GM12878 (cell line): ENCODE measurements around the gene PORCN. TPM values are rescaled to one million over a fixed set of nuclear protein-coding genes. Genes with fewer than 3 reads are reported as not detected.

Source experiments
- ATAC-seq: fragments of 200-7000 bp; cut with Tn5 transposase; 3 replicates; pipeline ENCODE4 v1.9.1; 2020; ENCODE audit warnings: mild to moderate bottlenecking, moderate library complexity
- BruUV-seq: library from RNA; stranded (reverse); fragments of 400-500 nt; replicated peaks from 2 replicates; lab custom pipeline; 2021; lab: Mats Ljungman, UMichigan
- CTCF ChIA-PET: fragments of 300-600 bp; sonication (Branson Sonifier 250); formaldehyde crosslinking; extraction: SDS; loops from one replicate; lab custom pipeline; 2021; ENCODE audit warnings: inconsistent platforms; lab: Yijun Ruan, JAX
- POLR2A ChIA-PET: fragments of 350-600 bp; formaldehyde crosslinking; extraction: SDS; loops from one replicate; lab custom pipeline; 2021; ENCODE audit warnings: inconsistent platforms; lab: Charles Lee
- RAD21 ChIA-PET: fragments of 300-600 bp; sonication (Branson Sonifier 250); formaldehyde crosslinking; loops from one replicate; lab custom pipeline; 2023; ENCODE audit warnings: antibody characterized with exemption; ENCODE audit not compliant: unreplicated experiment; lab: Charles Lee
- SMC1A ChIA-PET: fragments of 300-600 bp; sonication (Branson Sonifier 250); formaldehyde crosslinking; loops from one replicate; lab custom pipeline; 2023; ENCODE audit not compliant: unreplicated experiment, uncharacterized antibody; lab: Charles Lee
- DNase-seq: peaks from one replicate; pipeline ENCODE4 v3.0.0-alpha.2; 2011; ENCODE audit warnings: low read depth, low spot score
- FAIRE-seq: peaks from 3 replicates; lab custom pipeline; 2011; peaks lifted over from hg19 to GRCh38; lab: Jason Lieb, UNC
- H2AFZ ChIP-seq: 2 replicates; pipeline ENCODE4 v1.6.0; 2011; ENCODE audit warnings: low read depth, low read length, control low read depth; ENCODE audit not compliant: control insufficient read depth
- H3K27ac ChIP-seq: 2 replicates; pipeline ENCODE4 v1.5.1; 2011; ENCODE audit warnings: control low read depth; ENCODE audit not compliant: control insufficient read depth, insufficient read depth
- H3K27me3 ChIP-seq, 2 experiments: replicated peaks in 1 of 2; 2 replicates each; pipeline versions ENCODE4 v1.6.0 to v1.6.1; 2011; ENCODE audit warnings: low read length in 1 of 2; ENCODE audit not compliant: control insufficient read depth in 2 of 2, insufficient read depth in 2 of 2
- H3K36me3 ChIP-seq, 2 experiments: 2 replicates each; pipeline ENCODE4 v1.5.1; 2011; ENCODE audit warnings: low read length in 1 of 2; ENCODE audit not compliant: control insufficient read depth in 2 of 2, insufficient read depth in 2 of 2
- H3K4me1 ChIP-seq: 2 replicates; pipeline ENCODE4 v1.6.1; 2011; ENCODE audit warnings: mild to moderate bottlenecking, low read length, moderate library complexity, mixed read lengths; ENCODE audit not compliant: control insufficient read depth, insufficient read depth
- H3K4me2 ChIP-seq: 2 replicates; pipeline ENCODE4 v1.6.0; 2011; ENCODE audit warnings: control low read depth; ENCODE audit not compliant: control insufficient read depth, insufficient read depth
- H3K4me3 ChIP-seq: fragments of 200-600 bp; sonication (generic); 2 replicates; pipeline ENCODE4 v1.5.1; 2016
- H3K79me2 ChIP-seq: 2 replicates; pipeline ENCODE4 v1.6.0; 2011; ENCODE audit warnings: low read length; ENCODE audit not compliant: control insufficient read depth, insufficient read depth
- H3K9ac ChIP-seq: 2 replicates; pipeline ENCODE4 v1.8.0; 2011; ENCODE audit warnings: low read length, control low read depth, mixed read lengths; ENCODE audit not compliant: control insufficient read depth, insufficient read depth
- H3K9me3 ChIP-seq: replicated peaks from 3 replicates; pipeline ENCODE4 v1.5.1; 2011; ENCODE audit warnings: mild to moderate bottlenecking, low read length; ENCODE audit not compliant: control insufficient read depth, insufficient read depth
- H4K20me1 ChIP-seq: 2 replicates; pipeline ENCODE4 v1.6.0; 2011; ENCODE audit not compliant: control insufficient read depth, insufficient read depth
- CBFB ChIP-seq: IDR thresholded peaks from 2 replicates; pipeline ENCODE4 v1.6.1; 2016; ENCODE audit warnings: antibody characterized with exemption, low read depth
- ESRRA ChIP-seq: IDR thresholded peaks from 2 replicates; pipeline ENCODE4 v1.6.1; 2012; ENCODE audit warnings: mild to moderate bottlenecking, low read length, improper control_type of control experiment
- ZNF207 ChIP-seq: fragments of 450-650 bp; IDR thresholded peaks from 2 replicates; pipeline ENCODE4 v1.6.1; 2014; ENCODE audit warnings: antibody characterized with exemption, mild to moderate bottlenecking, borderline replicate concordance
- WGBS: methylation state at CpG from one replicate; pipeline ENCODE4 v1.1.6; 2016; ENCODE audit warnings: low lambda C conversion rate; ENCODE audit not compliant: insufficient replicate concordance, insufficient coverage; ENCODE audit errors: missing lambda C conversion rate; 5-methylcytosine and 5-hydroxymethylcytosine counted together
- in situ Hi-C: fragments of 300-500 bp; cut with MboI; formaldehyde crosslinking; loops from 9 replicates; pipeline ENCODE4 v1.14.3; 2018; ENCODE audit warnings: mixed read lengths
- intact Hi-C: fragments of 100-400 bp; cut with micrococcal nuclease; formaldehyde crosslinking; loops from one replicate; pipeline ENCODE4 v1.14.2; 2022; ENCODE audit not compliant: unreplicated experiment
- polyA plus RNA-seq, 11 experiments: library from polyadenylated mRNA; depleted of rRNA in 4 of 11; unstranded in 6 of 11; stranded (reverse) in 5 of 11; fragments of >200 nt; fragmentation: Nextera tagmentation in 4 of 11; fragmentation: Illumina TruSeq in 1 of 11; extraction: Ambion mirVana in 4 of 11; extraction: Trizol in 1 of 11; gene quantifications; 1 replicate in 1 of 11; 2 replicates in 10 of 11; pipeline versions ENCODE4 v1.2.1 to v1.2.3, GENCODE V29; 2011 to 2016; ENCODE audit warnings: inconsistent platforms in 2 of 11, missing spikeins in 2 of 11, low read depth in 1 of 11
- total RNA-seq, 4 experiments: library from RNA; depleted of rRNA in 3 of 4; stranded (reverse); fragments of >200 nt in 3 of 4; fragmentation: Illumina TruSeq in 1 of 4; extraction: Trizol in 1 of 4; gene quantifications; 2 replicates each; pipeline versions ENCODE4 v1.2.1 to v1.2.3, GENCODE V29; 2013 to 2021
- TF ChIP-seq, protein P1 (sequence below): fragments of 450-650 bp; IDR thresholded peaks from 2 replicates; pipeline ENCODE4 v1.6.1; 2018; ENCODE audit warnings: borderline replicate concordance, mild to moderate bottlenecking; ENCODE audit not compliant: partially characterized antibody

PORCN gene
- total and polyA plus RNA-seq, 10 of the 15 experiments (the other 5 are each of a cell fraction or from before 2014, with no cell fraction given) = 0.27 to 21.0 (median 14.1) TPM

DNA sequence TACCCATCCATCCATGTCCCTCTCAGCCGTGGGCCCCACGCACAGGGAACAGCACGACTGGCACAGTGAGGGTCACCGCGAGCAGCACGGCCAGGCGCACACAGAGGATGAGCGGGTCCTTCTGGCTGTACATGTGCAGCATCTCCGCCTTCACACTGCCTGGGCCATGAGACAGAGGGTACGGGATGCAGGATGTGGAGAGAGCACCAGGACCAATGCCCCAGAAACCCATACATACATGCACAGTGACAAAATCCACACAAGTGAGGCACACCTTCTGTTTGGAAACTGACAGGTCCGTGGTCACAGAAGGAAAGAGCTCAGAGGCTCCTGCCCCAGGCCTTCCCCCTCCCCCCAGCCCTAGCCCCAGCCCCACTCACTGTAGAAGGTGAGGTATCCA, 48.2 kb upstream of the PORCN start:
- POLR2A ChIA-PET = interaction anchor here (0.5 kb wide), 1 partner anchor 108 kb away, joined by 5 read pairs; no protein-coding TSS in a partner anchor
- no peaks in the 10 kb centered on the region for H3K27me3 ChIP-seq
- DNase-seq (no peak), ATAC-seq (no peak), FAIRE-seq (no peak)
- H3K9me3 ChIP-seq = no peaks in the 10 kb centered on the region
- H4K20me1 ChIP-seq = no peaks in the 10 kb centered on the region
- peaks cover 1 to 3% of the 10 kb centered on the region in 2 experiments; a peak in 3 of 4 replicates for H3K36me3 ChIP-seq
- no peak overlapping the region for H3K27ac ChIP-seq
- in situ Hi-C loops (no loop called here), intact Hi-C loops (loop anchor here (10.0 kb wide), 1 partner anchor 376 kb away; no protein-coding TSS in a partner anchor)
- no peak overlapping the region for H3K4me2 ChIP-seq
- no peak overlapping the region for H3K9ac ChIP-seq
- no peaks in the 10 kb centered on the region; the same call in 1 of the 2 replicates for H3K79me2 ChIP-seq
- RAD21 ChIA-PET = no interaction called here
- WGBS = 76% methylated on average over 11 of the region's 11 CpGs
- BruUV-seq = no TSS peak
- no peak overlapping the region for H2AFZ ChIP-seq
- H3K4me3 ChIP-seq = no peak overlapping the region
- TF ChIP-seq CBFB = no peak
- TF ChIP-seq, protein P1, sequence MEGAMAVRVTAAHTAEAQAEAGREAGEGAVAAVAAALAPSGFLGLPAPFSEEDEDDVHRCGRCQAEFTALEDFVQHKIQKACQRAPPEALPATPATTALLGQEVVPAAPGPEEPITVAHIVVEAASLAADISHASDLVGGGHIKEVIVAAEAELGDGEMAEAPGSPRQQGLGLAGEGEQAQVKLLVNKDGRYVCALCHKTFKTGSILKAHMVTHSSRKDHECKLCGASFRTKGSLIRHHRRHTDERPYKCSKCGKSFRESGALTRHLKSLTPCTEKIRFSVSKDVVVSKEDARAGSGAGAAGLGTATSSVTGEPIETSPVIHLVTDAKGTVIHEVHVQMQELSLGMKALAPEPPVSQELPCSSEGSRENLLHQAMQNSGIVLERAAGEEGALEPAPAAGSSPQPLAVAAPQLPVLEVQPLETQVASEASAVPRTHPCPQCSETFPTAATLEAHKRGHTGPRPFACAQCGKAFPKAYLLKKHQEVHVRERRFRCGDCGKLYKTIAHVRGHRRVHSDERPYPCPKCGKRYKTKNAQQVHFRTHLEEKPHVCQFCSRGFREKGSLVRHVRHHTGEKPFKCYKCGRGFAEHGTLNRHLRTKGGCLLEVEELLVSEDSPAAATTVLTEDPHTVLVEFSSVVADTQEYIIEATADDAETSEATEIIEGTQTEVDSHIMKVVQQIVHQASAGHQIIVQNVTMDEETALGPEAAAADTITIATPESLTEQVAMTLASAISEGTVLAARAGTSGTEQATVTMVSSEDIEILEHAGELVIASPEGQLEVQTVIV = no peak
- CTCF ChIA-PET = no interaction called here
- SMC1A ChIA-PET = no interaction called here
- no peaks in the 10 kb centered on the region for H3K4me1 ChIP-seq

GRCh38 chrX:48461830-48462229, 47.0 kb upstream of the PORCN start:
- H3K4me3 ChIP-seq = no peak overlapping the region
- TF ChIP-seq ZNF207 (no peak), ESRRA (no peak)
- BruUV-seq = no TSS peak
- WGBS = 52% methylated on average over 6 of the region's 6 CpGs
- H3K27ac ChIP-seq = no peak overlapping the region
- H3K9ac ChIP-seq = no peak overlapping the region
- no peaks in the 10 kb centered on the region for H4K20me1 ChIP-seq
- in situ Hi-C loops = no loop called here
- no peak for FAIRE-seq
- peak; percentile 55 for ATAC-seq
- no peaks in the 10 kb centered on the region for H3K4me1 ChIP-seq
- POLR2A ChIA-PET = no interaction called here
- SMC1A ChIA-PET = no interaction called here
- no peak for DNase-seq
- no peaks in the 10 kb centered on the region for H3K9me3 ChIP-seq
- no peak overlapping the region for H3K4me2 ChIP-seq
- no peak overlapping the region for H2AFZ ChIP-seq
- no peaks in the 10 kb centered on the region for H3K27me3 ChIP-seq
- CTCF ChIA-PET = interaction anchor here (0.6 to 0.8 kb wide), 2 partner anchors 13 to 134 kb away, joined by 3 read pairs; no protein-coding TSS in a partner anchor
- H3K79me2 ChIP-seq = peaks cover 2% of the 10 kb centered on the region
- H3K36me3 ChIP-seq = peaks cover 1 to 3% of the 10 kb centered on the region in 2 experiments; a peak in 3 of 4 replicates
- RAD21 ChIA-PET = no interaction called here
- intact Hi-C loops = loop anchor here (10.0 kb wide), 1 partner anchor 377 kb away; no protein-coding TSS in a partner anchor
